Fibroblast of lung (primary cell): ENCODE measurements around the gene HEXIM1. TPM values are rescaled to one million over a fixed set of nuclear protein-coding genes. Genes with fewer than 3 reads are reported as not detected.

Experiments used
- DNase-seq, 2 donors: peaks; one replicate each; pipeline versions ENCODE4 v3.0.0 to v3.0.0-alpha.2; 2010; ENCODE audit warnings: low read depth in 2 of 2
- H2AFZ ChIP-seq: 2 replicates; pipeline ENCODE4 v1.5.1; 2012; ENCODE audit warnings: low read length, control low read depth, inconsistent platforms
- H3K27ac ChIP-seq: 2 replicates; pipeline ENCODE4 v1.5.1; 2011; ENCODE audit warnings: low read length, control low read depth; ENCODE audit not compliant: insufficient read depth
- H3K27me3 ChIP-seq: 2 replicates; pipeline ENCODE4 v1.5.1; 2011; ENCODE audit warnings: mild to moderate bottlenecking, low read length; ENCODE audit not compliant: control insufficient read depth, insufficient read depth
- H3K36me3 ChIP-seq: 2 replicates; pipeline ENCODE4 v1.5.1; 2011; ENCODE audit warnings: low read length; ENCODE audit not compliant: control insufficient read depth, insufficient read depth
- H3K4me1 ChIP-seq: 2 replicates; pipeline ENCODE4 v1.5.1; 2011; ENCODE audit warnings: low read length; ENCODE audit not compliant: control insufficient read depth, insufficient read depth; ENCODE audit errors: extremely low read depth
- H3K4me2 ChIP-seq: 2 replicates; pipeline ENCODE4 v1.5.1; 2011; ENCODE audit warnings: low read length, control low read depth; ENCODE audit not compliant: insufficient read depth; ENCODE audit errors: extremely low read depth
- H3K4me3 ChIP-seq, 4 experiments: fragments of 200-600 bp in 1 of 4; sonication (generic) in 1 of 4; replicated peaks in 1 of 4; 2 replicates each; pipeline ENCODE4 v1.5.1; 2011 to 2016; ENCODE audit warnings: low read length in 4 of 4, low read depth in 3 of 4, mild to moderate bottlenecking in 3 of 4, control low read depth in 2 of 4, inconsistent platforms in 1 of 4, mixed read lengths in 1 of 4; ENCODE audit not compliant: insufficient read depth in 1 of 4; ENCODE audit errors: control extremely low read depth in 1 of 4
- H3K79me2 ChIP-seq: 2 replicates; pipeline ENCODE4 v1.5.1; 2012; ENCODE audit warnings: mild to moderate bottlenecking, low read length, inconsistent platforms; ENCODE audit not compliant: control insufficient read depth, insufficient read depth
- H3K9ac ChIP-seq: 2 replicates; pipeline ENCODE4 v1.5.1; 2011; ENCODE audit warnings: mild to moderate bottlenecking, low read length, control low read depth; ENCODE audit not compliant: insufficient read depth
- H3K9me3 ChIP-seq: 2 replicates; pipeline ENCODE4 v1.5.1; 2012; ENCODE audit warnings: low read depth, low read length; ENCODE audit not compliant: control insufficient read depth, insufficient read depth
- H4K20me1 ChIP-seq: 2 replicates; pipeline ENCODE4 v1.5.1; 2011; ENCODE audit warnings: low read length; ENCODE audit not compliant: control insufficient read depth, insufficient read depth; ENCODE audit errors: extremely low read depth
- EZH2 ChIP-seq: IDR thresholded peaks from 2 replicates; pipeline ENCODE4 v1.5.1; 2012; ENCODE audit warnings: low read length, control low read depth, mild to moderate bottlenecking; ENCODE audit errors: missing control alignments
- polyA plus RNA-seq, 2 donors: library from polyadenylated mRNA; depleted of rRNA in 1 of 2; stranded (reverse) in 1 of 2; unstranded in 1 of 2; fragments of >200 nt; gene quantifications; 2 replicates each; pipeline ENCODE4 v1.2.1, GENCODE V29; 2011 to 2012; ENCODE audit warnings: missing spikeins in 1 of 2
- total RNA-seq: library from RNA; depleted of rRNA; stranded (reverse); fragments of >200 nt; gene quantifications from 2 replicates; pipeline ENCODE4 v1.2.1, GENCODE V29; 2014
- TF ChIP-seq, protein P1 (sequence below), 2 donors: IDR thresholded peaks in 1 of 2; conservative IDR thresholded peaks in 1 of 2; 1 replicate in 1 of 2; 2 replicates in 1 of 2; pipeline ENCODE4 v1.5.1; 2011 to 2012; ENCODE audit warnings: low read length in 2 of 2, control low read depth in 1 of 2, inconsistent platforms in 1 of 2, low read depth in 1 of 2, mild to moderate bottlenecking in 1 of 2

The HEXIM1 gene
- total and polyA plus RNA-seq, 2 donors (not counting 1 experiment from before 2014, with no cell fraction given), result 9.9 to 11.7 TPM

DNA sequence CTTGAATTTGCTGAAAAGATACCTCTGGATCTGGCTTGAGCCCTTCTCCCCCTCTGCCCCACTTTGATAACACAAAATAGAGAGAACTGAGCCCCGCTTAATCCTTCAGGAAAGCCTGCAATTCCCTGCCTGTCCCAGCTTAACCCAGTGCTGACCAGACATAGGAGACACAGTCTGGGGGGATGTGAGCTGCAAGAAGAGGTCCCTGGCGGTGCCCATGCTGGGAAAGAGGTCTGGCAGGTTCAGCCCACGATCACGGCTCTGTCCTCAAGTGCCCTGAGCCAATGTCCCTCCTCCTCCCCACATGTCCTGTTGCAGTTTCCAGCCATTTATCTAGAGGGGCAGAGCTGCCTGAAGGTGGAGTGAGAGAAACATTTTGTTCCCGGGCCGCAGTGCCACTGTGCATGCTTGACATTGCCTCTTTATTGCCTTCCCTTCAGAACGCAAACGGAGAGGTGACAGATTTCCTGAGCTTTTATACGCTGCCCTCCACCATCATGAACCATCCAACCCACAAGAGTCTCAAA is 44.9 kb upstream of the HEXIM1 start:
- TF ChIP-seq EZH2, result no peak
- TF ChIP-seq, protein P1, sequence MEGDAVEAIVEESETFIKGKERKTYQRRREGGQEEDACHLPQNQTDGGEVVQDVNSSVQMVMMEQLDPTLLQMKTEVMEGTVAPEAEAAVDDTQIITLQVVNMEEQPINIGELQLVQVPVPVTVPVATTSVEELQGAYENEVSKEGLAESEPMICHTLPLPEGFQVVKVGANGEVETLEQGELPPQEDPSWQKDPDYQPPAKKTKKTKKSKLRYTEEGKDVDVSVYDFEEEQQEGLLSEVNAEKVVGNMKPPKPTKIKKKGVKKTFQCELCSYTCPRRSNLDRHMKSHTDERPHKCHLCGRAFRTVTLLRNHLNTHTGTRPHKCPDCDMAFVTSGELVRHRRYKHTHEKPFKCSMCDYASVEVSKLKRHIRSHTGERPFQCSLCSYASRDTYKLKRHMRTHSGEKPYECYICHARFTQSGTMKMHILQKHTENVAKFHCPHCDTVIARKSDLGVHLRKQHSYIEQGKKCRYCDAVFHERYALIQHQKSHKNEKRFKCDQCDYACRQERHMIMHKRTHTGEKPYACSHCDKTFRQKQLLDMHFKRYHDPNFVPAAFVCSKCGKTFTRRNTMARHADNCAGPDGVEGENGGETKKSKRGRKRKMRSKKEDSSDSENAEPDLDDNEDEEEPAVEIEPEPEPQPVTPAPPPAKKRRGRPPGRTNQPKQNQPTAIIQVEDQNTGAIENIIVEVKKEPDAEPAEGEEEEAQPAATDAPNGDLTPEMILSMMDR (conservative IDR thresholded peaks at IDR 0.05 in 1 of 2, IDR thresholded peaks at IDR 0.05 in 1 of 2; ENCODE audit: low read depth in 1 of 2, low read length in 2 of 2), result no peak
- Histone ChIP-seq H3K36me3 (peaks cover 41% of the 10 kb centered on the region), H3K4me2 (no peak overlapping the region)

DNA sequence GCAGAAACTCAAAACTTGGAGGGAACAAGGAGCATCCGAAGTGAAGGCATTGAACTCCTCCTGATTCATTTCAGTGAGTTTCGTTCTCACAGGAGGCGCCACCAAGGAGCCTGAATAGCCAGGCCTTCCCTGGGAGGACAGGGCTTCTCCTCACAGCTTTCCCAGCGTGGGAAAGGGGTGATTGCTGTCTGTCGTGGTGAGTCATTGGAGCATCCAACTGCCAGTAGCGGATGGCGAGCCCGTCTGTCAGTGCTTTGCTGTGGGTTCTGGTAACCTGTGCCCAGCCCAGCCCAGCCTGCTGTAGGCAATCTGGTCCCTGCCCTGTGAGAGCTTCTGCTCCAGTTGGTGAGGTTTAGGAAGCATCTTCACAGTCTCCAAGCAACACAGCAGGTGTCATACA is 44.2 kb upstream of the HEXIM1 start:
- Histone ChIP-seq H2AFZ (no peak overlapping the region), H3K4me2 (no peak overlapping the region), H3K27me3 (no peaks in the 10 kb centered on the region), H3K4me3 (no peak overlapping the region), H3K4me1 (no peaks in the 10 kb centered on the region), H4K20me1 (no peaks in the 10 kb centered on the region), H3K36me3 (peaks cover 40% of the 10 kb centered on the region), H3K9me3 (no peaks in the 10 kb centered on the region), H3K9ac (no peak overlapping the region), H3K79me2 (no peaks in the 10 kb centered on the region), H3K27ac (no peak overlapping the region)
- no peak for DNase-seq
- no peak for TF ChIP-seq EZH2
- TF ChIP-seq, protein P1 (conservative IDR thresholded peaks at IDR 0.05 in 1 of 2, IDR thresholded peaks at IDR 0.05 in 1 of 2; ENCODE audit: low read depth in 1 of 2, low read length in 2 of 2), result no peak

More for the DNA sequence above, 44.9 kb upstream of the HEXIM1 start:
- no peaks in the 10 kb centered on the region for H3K9me3 ChIP-seq
- H3K4me1 ChIP-seq, result peaks cover 3% of the 10 kb centered on the region
- H4K20me1 ChIP-seq, result no peaks in the 10 kb centered on the region
- H3K79me2 ChIP-seq, result no peaks in the 10 kb centered on the region
- DNase-seq, result no peak
- H2AFZ ChIP-seq, result no peak overlapping the region
- no peaks in the 10 kb centered on the region for H3K27me3 ChIP-seq
- H3K9ac ChIP-seq, result no peak overlapping the region
- no peak overlapping the region for H3K27ac ChIP-seq
- H3K4me3 ChIP-seq, result no peak overlapping the region

- Histone ChIP-seq H2AFZ (no peak overlapping the region), H3K4me1 (no peaks in the 10 kb centered on the region), H3K9ac (no peak overlapping the region), H3K27ac (no peak overlapping the region), H3K4me3 (no peak overlapping the region), H4K20me1 (no peaks in the 10 kb centered on the region), H3K79me2 (no peaks in the 10 kb centered on the region), H3K4me2 (no peak overlapping the region), H3K27me3 (no peaks in the 10 kb centered on the region), H3K9me3 (no peaks in the 10 kb centered on the region), H3K36me3 (peaks cover 43% of the 10 kb centered on the region)
- no peak for DNase-seq
- TF ChIP-seq, protein P1 (conservative IDR thresholded peaks at IDR 0.05 in 1 of 2, IDR thresholded peaks at IDR 0.05 in 1 of 2; ENCODE audit: low read depth in 1 of 2, low read length in 2 of 2), result no peak
- TF ChIP-seq EZH2, result no peak
Observed at GRCh38 chr17:45104497-45104896, 43.8 kb upstream of the HEXIM1 start.
